OCI-LY7 (cell line): ENCODE data around the gene AATF. TPM values are rescaled to one million over a fixed set of nuclear protein-coding genes. Genes with fewer than 3 reads are reported as not detected.

Experiments
- BruUV-seq: library from RNA; stranded (reverse); fragments of 400-500 nt; replicated peaks from 2 replicates; lab custom pipeline; 2021; lab: Mats Ljungman, UMichigan
- CTCF ChIA-PET: fragments of 300-600 bp; sonication (Branson Sonifier 250); formaldehyde crosslinking; loops from one replicate; lab custom pipeline; 2022; ENCODE audit warnings: antibody characterized with exemption; ENCODE audit not compliant: unreplicated experiment; lab: Charles Lee
- POLR2A ChIA-PET: fragments of 300-600 bp; sonication (Branson Sonifier 250); formaldehyde crosslinking; loops from one replicate; lab custom pipeline; 2022; ENCODE audit warnings: antibody characterized with exemption; lab: Charles Lee
- DNase-seq: peaks from one replicate; pipeline ENCODE4 v3.0.0-alpha.2; 2015; ENCODE audit warnings: low spot score
- H2AFZ ChIP-seq: fragments of 200-600 bp; sonication (generic), shearing (Covaris generic); 2 replicates; pipeline ENCODE4 v1.6.1; 2014; ENCODE audit warnings: mild to moderate bottlenecking, antibody characterized with exemption, low read length, moderate library complexity
- H3K27ac ChIP-seq: fragments of 200-600 bp; sonication (generic); 2 replicates; pipeline ENCODE4 v1.5.1; 2014; ENCODE audit warnings: mixed run types, low read depth, mild to moderate bottlenecking, moderate library complexity, low read length, inconsistent platforms; ENCODE audit not compliant: poor library complexity, severe bottlenecking
- H3K36me3 ChIP-seq: fragments of 200-600 bp; sonication (generic); 2 replicates; pipeline ENCODE4 v1.6.1; 2014; ENCODE audit warnings: mild to moderate bottlenecking, antibody characterized with exemption, low read length, moderate library complexity, mixed read lengths; ENCODE audit not compliant: insufficient read depth
- H3K4me1 ChIP-seq: fragments of 200-600 bp; sonication (generic); 2 replicates; pipeline ENCODE4 v1.5.1; 2014; ENCODE audit warnings: mild to moderate bottlenecking, low read length; ENCODE audit not compliant: insufficient read depth, poor library complexity, severe bottlenecking
- H3K4me2 ChIP-seq: fragments of 200-600 bp; sonication (generic); 2 replicates; pipeline ENCODE4 v1.6.1; 2014; ENCODE audit warnings: mild to moderate bottlenecking, low read length
- H3K4me3 ChIP-seq: fragments of 200-600 bp; sonication (generic); 2 replicates; pipeline ENCODE4 v1.5.1; 2014; ENCODE audit warnings: mild to moderate bottlenecking, low read depth, low read length; ENCODE audit not compliant: poor library complexity, severe bottlenecking
- H3K79me2 ChIP-seq: fragments of 200-600 bp; sonication (generic); 2 replicates; pipeline ENCODE4 v1.6.1; 2016; ENCODE audit warnings: low read depth, mild to moderate bottlenecking, low read length, moderate library complexity, mixed read lengths; ENCODE audit not compliant: insufficient read depth
- H3K9me2 ChIP-seq: fragments of 200-600 bp; sonication (generic); 2 replicates; pipeline ENCODE4 v1.6.1; 2016; ENCODE audit warnings: mild to moderate bottlenecking, low read length, mixed read lengths; ENCODE audit not compliant: insufficient read depth
- H3K9me3 ChIP-seq: fragments of 200-600 bp; sonication (generic); 2 replicates; pipeline ENCODE4 v1.6.1; 2014; ENCODE audit warnings: mild to moderate bottlenecking, mixed run types, low read length, mixed read lengths
- H4K20me1 ChIP-seq: fragments of 200-600 bp; sonication (generic); 2 replicates; pipeline ENCODE4 v1.6.1; 2014; ENCODE audit warnings: mild to moderate bottlenecking, antibody characterized with exemption, low read length, moderate library complexity, mixed read lengths; ENCODE audit not compliant: insufficient read depth
- EZH2phosphoT487 ChIP-seq: fragments of 200-600 bp; sonication (generic); IDR thresholded peaks from 2 replicates; pipeline ENCODE4 v1.6.1; 2018; ENCODE audit warnings: low read depth, borderline replicate concordance, mild to moderate bottlenecking, mixed run types, antibody characterized with exemption, low read length, moderate library complexity, mixed read lengths
- intact Hi-C: fragments of 100-400 bp; cut with micrococcal nuclease; formaldehyde crosslinking; loops from one replicate; pipeline ENCODE4 v1.10.0; 2022; ENCODE audit not compliant: unreplicated experiment
- total RNA-seq, 2 experiments: library from RNA; depleted of rRNA in 1 of 2; stranded (reverse); fragments of >200 nt in 1 of 2; shearing (Covaris generic) in 1 of 2; gene quantifications; 2 replicates each; pipeline ENCODE4 v1.2.3, GENCODE V29; 2014 to 2022
- TF ChIP-seq, protein P1 (sequence below): fragments of 200-600 bp; sonication (generic); conservative IDR thresholded peaks from 2 replicates; pipeline ENCODE4 v1.5.1; 2014; ENCODE audit warnings: mild to moderate bottlenecking, antibody characterized with exemption, low read length, moderate library complexity, mixed read lengths

Gene AATF
- total RNA-seq, 2 experiments from 2014 or later = 83.5 to 94.3 TPM

- intact Hi-C loops = loop anchor here (5.0 kb wide), 1 partner anchor 342 kb away; no protein-coding TSS in a partner anchor
- POLR2A ChIA-PET = no interaction called here
- Histone ChIP-seq H3K4me3 (no peak overlapping the region), H3K4me1 (peaks cover 10% of the 10 kb centered on the region), H3K9me2 (no peaks in the 10 kb centered on the region), H3K36me3 (peaks cover 28% of the 10 kb centered on the region; the same call in 1 of the 2 replicates), H3K79me2 (no peaks in the 10 kb centered on the region), H2AFZ (no peak overlapping the region), H4K20me1 (no peaks in the 10 kb centered on the region), H3K9me3 (no peaks in the 10 kb centered on the region), H3K27ac (no peak overlapping the region), H3K4me2 (no peak overlapping the region)
- no peak for DNase-seq
- TF ChIP-seq, protein P1, sequence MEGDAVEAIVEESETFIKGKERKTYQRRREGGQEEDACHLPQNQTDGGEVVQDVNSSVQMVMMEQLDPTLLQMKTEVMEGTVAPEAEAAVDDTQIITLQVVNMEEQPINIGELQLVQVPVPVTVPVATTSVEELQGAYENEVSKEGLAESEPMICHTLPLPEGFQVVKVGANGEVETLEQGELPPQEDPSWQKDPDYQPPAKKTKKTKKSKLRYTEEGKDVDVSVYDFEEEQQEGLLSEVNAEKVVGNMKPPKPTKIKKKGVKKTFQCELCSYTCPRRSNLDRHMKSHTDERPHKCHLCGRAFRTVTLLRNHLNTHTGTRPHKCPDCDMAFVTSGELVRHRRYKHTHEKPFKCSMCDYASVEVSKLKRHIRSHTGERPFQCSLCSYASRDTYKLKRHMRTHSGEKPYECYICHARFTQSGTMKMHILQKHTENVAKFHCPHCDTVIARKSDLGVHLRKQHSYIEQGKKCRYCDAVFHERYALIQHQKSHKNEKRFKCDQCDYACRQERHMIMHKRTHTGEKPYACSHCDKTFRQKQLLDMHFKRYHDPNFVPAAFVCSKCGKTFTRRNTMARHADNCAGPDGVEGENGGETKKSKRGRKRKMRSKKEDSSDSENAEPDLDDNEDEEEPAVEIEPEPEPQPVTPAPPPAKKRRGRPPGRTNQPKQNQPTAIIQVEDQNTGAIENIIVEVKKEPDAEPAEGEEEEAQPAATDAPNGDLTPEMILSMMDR = no peak
- no peak for TF ChIP-seq EZH2phosphoT487
- CTCF ChIA-PET = no interaction called here
- no TSS peak for BruUV-seq
Observed at GRCh38 chr17:37048811-37049210, 100.1 kb downstream of the AATF start.

- no TSS peak for BruUV-seq
- H3K4me1 ChIP-seq = no peaks in the 10 kb centered on the region
- intact Hi-C loops = no loop called here
- H3K36me3 ChIP-seq = peaks cover 20% of the 10 kb centered on the region; the same call in 1 of the 2 replicates
- POLR2A ChIA-PET = no interaction called here
- no peaks in the 10 kb centered on the region for H3K9me3 ChIP-seq
- H3K4me3 ChIP-seq = no peak overlapping the region
- DNase-seq = no peak
- no peaks in the 10 kb centered on the region for H4K20me1 ChIP-seq
- H3K27ac ChIP-seq = no peak overlapping the region
- no peaks in the 10 kb centered on the region for H3K79me2 ChIP-seq
- no peak for TF ChIP-seq EZH2phosphoT487
- TF ChIP-seq, protein P1 = no peak
- H3K4me2 ChIP-seq = no peak overlapping the region
- CTCF ChIA-PET = no interaction called here
- H3K9me2 ChIP-seq = no peaks in the 10 kb centered on the region
- H2AFZ ChIP-seq = no peak overlapping the region
Observed at GRCh38 chr17:37050920-37051319, 102.2 kb downstream of the AATF start.

DNA sequence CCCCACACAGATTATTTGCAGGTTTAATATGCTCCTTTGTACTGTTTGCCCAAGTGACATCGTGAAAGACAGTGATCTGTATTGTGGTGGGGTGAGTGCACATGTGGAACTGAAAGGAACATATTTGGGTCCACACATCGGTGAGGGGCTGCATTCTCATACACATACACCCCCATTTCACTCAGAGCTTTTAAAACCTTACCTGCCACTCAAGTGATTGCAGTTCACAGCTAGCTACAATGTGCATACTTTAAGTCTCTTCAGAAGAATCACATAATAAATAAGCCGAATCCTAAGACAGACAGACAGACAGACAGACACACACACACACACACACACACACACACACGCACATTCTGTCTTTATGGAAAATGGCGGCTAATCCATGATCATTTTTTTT lies 102.6 kb downstream of the AATF start:
- no peaks in the 10 kb centered on the region for H3K4me1 ChIP-seq
- no peak overlapping the region for H3K27ac ChIP-seq
- ChIA-PET POLR2A (no interaction called here), CTCF (no interaction called here)
- intact Hi-C loops = no loop called here
- no peak overlapping the region for H3K4me2 ChIP-seq
- no peak for DNase-seq
- no peaks in the 10 kb centered on the region for H3K79me2 ChIP-seq
- H3K9me2 ChIP-seq = no peaks in the 10 kb centered on the region
- H3K4me3 ChIP-seq = no peak overlapping the region
- no peak for TF ChIP-seq EZH2phosphoT487
- TF ChIP-seq, protein P1 = no peak
- no peaks in the 10 kb centered on the region for H4K20me1 ChIP-seq
- no peaks in the 10 kb centered on the region for H3K9me3 ChIP-seq
- no peak overlapping the region for H2AFZ ChIP-seq
- H3K36me3 ChIP-seq = peaks cover 22% of the 10 kb centered on the region
- no TSS peak for BruUV-seq
